Mesodermal cell (in vitro differentiated cells): ENCODE results near the gene DLG5.

ENCODE experiments used
- H3K27ac ChIP-seq: 2 replicates; pipeline ENCODE4 v1.7.0; 2013; ENCODE audit warnings: mild to moderate bottlenecking, low read depth, low read length, moderate library complexity; ENCODE audit not compliant: severe bottlenecking
- H3K36me3 ChIP-seq: 2 replicates; pipeline ENCODE4 v1.7.1; 2013; ENCODE audit warnings: mild to moderate bottlenecking, low read length, moderate library complexity; ENCODE audit not compliant: control insufficient read depth, insufficient read depth
- H3K4me1 ChIP-seq: one replicate; pipeline ENCODE4 v1.7.1; 2013; ENCODE audit warnings: mild to moderate bottlenecking, low read length; ENCODE audit not compliant: insufficient read depth, control insufficient read depth, poor library complexity, severe bottlenecking
- H3K4me3 ChIP-seq: 2 replicates; pipeline ENCODE4 v1.7.0; 2013; ENCODE audit warnings: low read length, control low read depth, mild to moderate bottlenecking; ENCODE audit not compliant: insufficient read depth, poor library complexity, severe bottlenecking; ENCODE audit errors: extremely low read depth
- H3K9me3 ChIP-seq: 2 replicates; pipeline ENCODE4 v1.7.1; 2013; ENCODE audit warnings: mild to moderate bottlenecking, low read length, moderate library complexity; ENCODE audit not compliant: control insufficient read depth
- WGBS, 2 experiments: methylation state at CpG; one replicate each; pipeline ENCODE4 v1.1.5; 2013; ENCODE audit warnings: missing lambda C conversion rate in 2 of 2; ENCODE audit not compliant: insufficient coverage in 2 of 2; 5-methylcytosine and 5-hydroxymethylcytosine counted together

DLG5 gene

DNA sequence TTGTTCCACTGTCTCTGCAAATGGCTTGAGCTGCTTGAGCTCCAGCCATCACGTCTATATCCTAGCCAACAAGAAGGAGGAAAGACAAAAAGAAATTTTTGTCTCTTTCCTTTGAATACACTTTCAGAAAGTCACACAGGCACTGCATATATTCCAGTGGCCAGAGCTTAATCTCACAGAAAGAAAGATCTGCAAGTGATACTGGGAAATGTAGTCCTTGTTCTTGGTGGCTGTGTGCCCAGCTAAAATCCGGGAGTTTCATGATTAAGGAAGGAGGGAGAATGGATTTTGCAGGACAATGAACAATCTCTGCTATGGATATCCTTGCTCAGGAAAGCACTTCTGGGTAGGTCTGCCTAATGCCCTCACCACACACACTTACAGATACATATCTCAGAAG is 19.5 kb upstream of the DLG5 start:
- H3K27ac ChIP-seq, result no peak overlapping the region
- H3K36me3 ChIP-seq, result no peaks in the 10 kb centered on the region
- H3K4me3 ChIP-seq, result no peak overlapping the region
- WGBS, 2 experiments, result no CpG with 5 or more reads among the region's 2 CpGs
- peaks cover 7% of the 10 kb centered on the region for H3K9me3 ChIP-seq
- peaks cover 24% of the 10 kb centered on the region for H3K4me1 ChIP-seq

- no peak overlapping the region for H3K4me3 ChIP-seq
- H3K4me1 ChIP-seq, result peaks cover 30% of the 10 kb centered on the region
- no peaks in the 10 kb centered on the region for H3K36me3 ChIP-seq
- WGBS, 2 experiments, result 100% methylated on average over 1 of the region's 4 CpGs
- H3K9me3 ChIP-seq, result no peaks in the 10 kb centered on the region
- no peak overlapping the region for H3K27ac ChIP-seq
Measured at GRCh38 chr10:77944519-77944918, 18.0 kb upstream of the DLG5 start.

DNA sequence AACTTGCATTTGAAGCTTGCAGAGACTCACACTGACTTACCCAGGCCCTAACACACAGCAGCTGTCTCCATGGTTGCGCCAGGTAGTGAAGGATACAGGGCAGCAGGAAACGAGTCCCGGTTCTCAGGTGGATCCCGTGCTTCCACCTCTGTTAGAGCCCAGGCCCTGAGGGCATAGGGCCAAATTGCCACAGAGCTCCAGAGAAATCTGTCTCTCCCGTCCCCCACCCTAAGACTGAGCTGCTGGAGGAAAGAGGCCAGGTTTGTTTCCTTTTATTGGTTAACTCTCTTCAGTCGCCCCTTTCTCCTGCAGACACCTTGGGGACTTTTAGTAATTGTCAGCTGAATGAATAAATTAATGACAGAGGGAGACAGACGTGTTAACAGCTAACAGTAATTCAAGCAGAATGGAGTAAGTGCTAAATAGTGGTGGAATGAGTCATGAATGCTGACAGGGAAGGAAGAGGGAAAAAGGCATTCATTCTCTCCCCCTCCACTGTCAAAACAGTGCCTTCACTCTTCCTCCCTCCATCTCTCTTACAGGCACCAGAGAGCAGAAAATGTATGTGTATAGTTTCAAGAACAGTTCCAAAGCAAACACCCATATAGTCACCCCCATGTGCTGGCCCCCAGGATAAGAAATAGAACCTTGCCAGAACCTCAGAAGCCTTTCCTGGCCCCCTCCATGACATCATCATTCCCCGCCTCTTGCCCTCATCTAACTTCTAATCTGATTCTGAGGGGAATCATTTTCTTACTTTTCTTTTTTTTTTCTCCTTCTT is 16.8 kb upstream of the DLG5 start:
- Histone ChIP-seq H3K4me1 (peaks cover 25% of the 10 kb centered on the region), H3K4me3 (no peak overlapping the region), H3K9me3 (no peaks in the 10 kb centered on the region), H3K27ac (peak overlapping the region; percentile 90), H3K36me3 (no peaks in the 10 kb centered on the region)
- 23 to 51% methylated on average over 3 to 5 of the region's 8 CpGs for WGBS, 2 experiments

- Histone ChIP-seq H3K4me1 (peaks cover 25% of the 10 kb centered on the region), H3K27ac (no peak overlapping the region)
- 100% methylated on average over 3 to 4 of the region's 6 CpGs for WGBS, 2 experiments
Measured at GRCh38 chr10:77941790-77942189, 15.2 kb upstream of the DLG5 start.

GRCh38 chr10:77940627-77941026 is 14.1 kb upstream of the DLG5 start:
- no peaks in the 10 kb centered on the region for H3K9me3 ChIP-seq
- WGBS, 2 experiments, result 71 to 100% methylated on average over 1 to 2 of the region's 3 CpGs
- H3K27ac ChIP-seq, result peak overlapping the region; percentile 10
- H3K36me3 ChIP-seq, result no peaks in the 10 kb centered on the region
- no peak overlapping the region for H3K4me3 ChIP-seq
- H3K4me1 ChIP-seq, result peaks cover 25% of the 10 kb centered on the region

More at GRCh38 chr10:77941790-77942189, 15.2 kb upstream of the DLG5 start:
- Histone ChIP-seq H3K9me3 (no peaks in the 10 kb centered on the region), H3K36me3 (no peaks in the 10 kb centered on the region), H3K4me3 (no peak overlapping the region)

- H3K4me3 ChIP-seq, result no peak overlapping the region
- no peaks in the 10 kb centered on the region for H3K9me3 ChIP-seq
- H3K36me3 ChIP-seq, result no peaks in the 10 kb centered on the region
- H3K27ac ChIP-seq, result no peak overlapping the region
- WGBS, 2 experiments, result no CpG with 5 or more reads among the region's 2 CpGs
- peaks cover 25% of the 10 kb centered on the region for H3K4me1 ChIP-seq
Measured at GRCh38 chr10:77940225-77940624, 13.7 kb upstream of the DLG5 start.

DNA sequence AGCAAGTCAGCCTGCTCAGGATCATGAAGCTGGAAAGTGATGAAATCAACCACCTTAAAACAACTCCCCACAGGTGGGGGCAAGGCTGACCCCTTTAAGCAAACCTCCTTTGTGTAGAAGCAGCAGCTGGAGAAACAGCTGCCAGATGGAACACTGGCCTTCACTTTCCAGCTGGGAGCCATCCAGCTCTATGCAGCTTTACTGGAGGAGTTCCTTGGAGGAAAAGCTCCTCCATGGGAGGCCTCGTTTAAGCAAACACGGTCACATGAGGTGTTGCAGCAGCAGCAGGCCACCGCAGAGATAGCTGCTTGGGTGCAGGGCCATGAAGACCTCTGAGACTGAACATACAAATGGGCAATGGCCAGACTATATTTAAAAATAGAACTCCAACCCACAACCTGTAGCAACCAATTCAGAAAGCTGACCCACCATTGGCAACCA is 13.0 kb upstream of the DLG5 start:
- H3K4me3 ChIP-seq, result no peak overlapping the region
- 50% methylated on average over 3 of the region's 3 CpGs; no CpG with 5 or more reads in 1 of the 2 experiments for WGBS, 2 experiments
- no peak overlapping the region for H3K27ac ChIP-seq
- no peaks in the 10 kb centered on the region for H3K36me3 ChIP-seq
- H3K9me3 ChIP-seq, result no peaks in the 10 kb centered on the region
- H3K4me1 ChIP-seq, result peaks cover 26% of the 10 kb centered on the region

- no peak overlapping the region for H3K4me3 ChIP-seq
- H3K4me1 ChIP-seq, result peaks cover 27% of the 10 kb centered on the region
- H3K27ac ChIP-seq, result peak overlapping the region; percentile 23
- no peaks in the 10 kb centered on the region for H3K9me3 ChIP-seq
- H3K36me3 ChIP-seq, result no peaks in the 10 kb centered on the region
- 54 to 80% methylated on average over 2 of the region's 3 CpGs for WGBS, 2 experiments
Measured at GRCh38 chr10:77936697-77937567, 10.4 kb upstream of the DLG5 start.

DNA sequence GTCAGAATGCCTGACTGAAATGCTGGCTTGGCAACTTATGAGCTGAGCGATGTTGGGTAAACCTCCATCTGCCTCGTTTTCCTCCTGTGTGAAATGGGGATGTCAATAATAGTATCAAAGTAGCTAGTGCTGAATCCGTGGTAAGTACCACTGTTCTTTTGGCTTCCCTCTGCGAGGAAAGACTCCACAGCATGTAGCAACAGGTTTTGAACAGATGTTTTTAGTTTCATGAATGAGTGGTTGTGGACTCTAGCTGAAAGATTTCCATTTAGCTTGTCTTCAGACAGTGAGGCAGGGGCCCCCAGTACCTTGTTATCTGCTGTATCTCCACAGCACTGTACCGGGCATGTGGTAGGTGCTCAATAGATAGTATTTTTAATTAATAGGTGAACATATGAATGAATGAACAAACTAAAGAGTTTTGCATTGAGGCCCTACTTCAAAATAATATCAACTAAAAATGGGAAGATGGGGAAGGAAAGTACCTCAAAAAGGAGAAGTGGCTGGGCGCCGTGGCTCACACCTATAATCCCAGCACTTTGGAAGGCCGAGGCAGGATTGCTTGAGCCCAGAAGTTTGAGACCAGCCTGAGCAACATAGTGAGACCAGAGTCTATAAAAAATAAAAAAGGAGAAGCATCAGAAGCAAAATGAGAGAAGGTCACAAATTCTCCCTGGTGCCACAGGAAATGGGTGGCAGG is 5.6 kb upstream of the DLG5 start:
- peaks cover 19% of the 10 kb centered on the region for H3K4me1 ChIP-seq

GRCh38 chr10:77927402-77928246 is 1.1 kb upstream of the DLG5 start:
- H3K36me3 ChIP-seq, result peaks cover 10% of the 10 kb centered on the region
- no peaks in the 10 kb centered on the region for H3K9me3 ChIP-seq
- peak overlapping the region; percentile 69 for H3K4me3 ChIP-seq
- H3K27ac ChIP-seq, result peak overlapping the region; percentile 59
- 42 to 55% methylated on average over 13 to 14 of the region's 20 CpGs for WGBS, 2 experiments
- peaks cover 31% of the 10 kb centered on the region for H3K4me1 ChIP-seq

More for the DNA sequence above, 5.6 kb upstream of the DLG5 start:
- H3K9me3 ChIP-seq, result no peaks in the 10 kb centered on the region
- no peak overlapping the region for H3K27ac ChIP-seq
- H3K4me3 ChIP-seq, result no peak overlapping the region
- no peaks in the 10 kb centered on the region for H3K36me3 ChIP-seq
- WGBS, 2 experiments, result 83 to 86% methylated on average over 4 to 7 of the region's 8 CpGs
